Measurements from ENCODE around the gene CA11. TPM values are rescaled to one million over a fixed set of nuclear protein-coding genes. Genes with fewer than 3 reads are reported as not detected.

CA11 gene
- total and polyA plus RNA-seq, 2 experiments from 2014 or later, result 15.6 to 26.3 TPM

DNA sequence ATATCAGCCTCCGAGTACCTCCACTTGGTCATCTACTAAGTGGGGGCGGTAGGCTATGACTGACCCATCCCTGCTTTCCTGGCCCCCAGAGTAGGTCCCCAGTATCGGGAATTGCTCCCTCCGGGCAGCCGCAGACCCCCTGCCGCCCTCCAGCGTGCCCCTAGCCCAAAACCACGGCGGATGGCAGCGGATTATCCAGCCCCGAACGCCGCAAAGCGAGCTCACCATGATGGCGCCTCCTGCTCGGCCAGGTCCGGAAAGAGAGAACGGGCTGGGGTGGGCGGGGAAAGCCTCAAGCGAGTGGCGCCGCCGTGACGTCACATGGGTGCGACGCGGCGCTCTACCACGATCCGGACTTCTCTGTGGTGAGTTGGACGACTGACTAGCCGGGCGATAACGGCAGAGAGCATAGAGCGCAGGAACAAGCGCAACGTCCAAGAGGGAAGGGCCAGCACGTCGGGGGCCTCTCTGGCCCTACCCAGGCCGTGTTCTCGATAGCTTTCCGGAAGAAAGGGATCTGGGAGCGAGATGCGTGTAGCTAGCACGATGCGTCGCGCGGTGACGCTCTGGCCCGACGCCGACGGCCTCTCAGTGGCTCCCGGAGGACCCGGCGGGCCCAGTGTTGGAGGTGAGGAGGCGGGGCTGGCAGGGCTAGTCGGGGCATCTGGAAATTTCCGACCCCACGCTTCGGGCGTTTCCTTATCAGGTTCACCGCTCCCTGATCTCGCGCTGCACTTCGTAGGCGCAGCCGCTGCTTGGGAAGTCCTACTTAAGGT lies 26.9 kb downstream of the CA11 start, which contains the start of the genes RPL18 and SPHK2:
TSS of gene RPL18 (minus strand) at position 263 of the 776 bp plus-strand sequence. CDS start at position 228, 35 bp downstream.
TSS of gene SPHK2 (plus strand) at position 591 of the 776 bp plus-strand sequence. CDS start 1,009 bp downstream, outside the sequence.
- Histone ChIP-seq H3K36me3 (peaks cover 26% of the 10 kb centered on the region), H3K4me1 (ENCODE audit: low read depth) (peaks cover 15% of the 10 kb centered on the region), H3K4me3 (peak within 1 kb of the TSS; percentile 89), H3K9me3 (ENCODE audit: low read depth) (no peaks in the 10 kb centered on the region), H3K27me3 (no peaks in the 10 kb centered on the region), H3K27ac (peak within 1 kb of the TSS; percentile 88)
- TF ChIP-seq, protein P1, sequence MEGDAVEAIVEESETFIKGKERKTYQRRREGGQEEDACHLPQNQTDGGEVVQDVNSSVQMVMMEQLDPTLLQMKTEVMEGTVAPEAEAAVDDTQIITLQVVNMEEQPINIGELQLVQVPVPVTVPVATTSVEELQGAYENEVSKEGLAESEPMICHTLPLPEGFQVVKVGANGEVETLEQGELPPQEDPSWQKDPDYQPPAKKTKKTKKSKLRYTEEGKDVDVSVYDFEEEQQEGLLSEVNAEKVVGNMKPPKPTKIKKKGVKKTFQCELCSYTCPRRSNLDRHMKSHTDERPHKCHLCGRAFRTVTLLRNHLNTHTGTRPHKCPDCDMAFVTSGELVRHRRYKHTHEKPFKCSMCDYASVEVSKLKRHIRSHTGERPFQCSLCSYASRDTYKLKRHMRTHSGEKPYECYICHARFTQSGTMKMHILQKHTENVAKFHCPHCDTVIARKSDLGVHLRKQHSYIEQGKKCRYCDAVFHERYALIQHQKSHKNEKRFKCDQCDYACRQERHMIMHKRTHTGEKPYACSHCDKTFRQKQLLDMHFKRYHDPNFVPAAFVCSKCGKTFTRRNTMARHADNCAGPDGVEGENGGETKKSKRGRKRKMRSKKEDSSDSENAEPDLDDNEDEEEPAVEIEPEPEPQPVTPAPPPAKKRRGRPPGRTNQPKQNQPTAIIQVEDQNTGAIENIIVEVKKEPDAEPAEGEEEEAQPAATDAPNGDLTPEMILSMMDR (IDR thresholded peaks at IDR 0.05; ENCODE audit: low read depth, low read length), result no peak
- peak; percentile 99 to 100 for DNase-seq (ENCODE audit: low read depth in 1 of 2, low spot score in 1 of 2)

DNA sequence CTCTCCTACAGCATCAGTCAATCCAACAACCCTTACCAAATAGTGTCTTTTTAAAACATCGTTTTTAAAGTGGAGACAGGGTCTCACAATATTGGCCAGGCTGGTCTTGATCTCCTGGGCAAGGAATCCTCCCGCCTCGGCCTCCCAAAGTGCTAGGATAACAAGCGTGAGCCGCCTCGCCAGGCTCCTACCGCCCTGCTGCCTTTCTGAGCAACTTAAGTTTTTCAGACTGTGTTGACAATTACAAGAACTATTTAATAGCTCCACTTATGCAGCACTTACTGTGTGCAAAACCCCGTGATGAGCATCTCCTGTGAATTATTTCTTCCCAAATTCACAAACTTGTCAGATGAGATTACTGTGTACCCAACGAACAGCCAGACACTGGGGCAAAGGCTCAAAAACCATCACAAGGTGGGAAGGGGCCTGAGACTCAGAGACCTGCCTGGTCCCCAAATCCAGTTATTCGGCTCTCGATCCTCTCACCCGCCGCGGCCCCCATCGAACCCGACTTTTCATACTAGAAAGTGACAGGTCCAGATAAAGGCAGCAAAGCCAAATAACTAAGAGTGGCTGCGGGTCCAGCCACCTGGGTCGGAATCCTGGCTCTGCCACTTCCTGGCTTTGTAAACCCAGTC lies 27.6 kb downstream of the CA11 start:
- Histone ChIP-seq H3K4me1 (ENCODE audit: low read depth) (peaks cover 23% of the 10 kb centered on the region), H3K4me3 (peak overlapping the region; percentile 89), H3K36me3 (peaks cover 26% of the 10 kb centered on the region), H3K9me3 (ENCODE audit: low read depth) (no peaks in the 10 kb centered on the region), H3K27ac (peak overlapping the region; percentile 88), H3K27me3 (no peaks in the 10 kb centered on the region)
- TF ChIP-seq, protein P1 (IDR thresholded peaks at IDR 0.05; ENCODE audit: low read depth, low read length), result no peak
- DNase-seq (ENCODE audit: low read depth in 1 of 2, low spot score in 1 of 2), result peak in 1 of 2 donors; percentile 47

DNA sequence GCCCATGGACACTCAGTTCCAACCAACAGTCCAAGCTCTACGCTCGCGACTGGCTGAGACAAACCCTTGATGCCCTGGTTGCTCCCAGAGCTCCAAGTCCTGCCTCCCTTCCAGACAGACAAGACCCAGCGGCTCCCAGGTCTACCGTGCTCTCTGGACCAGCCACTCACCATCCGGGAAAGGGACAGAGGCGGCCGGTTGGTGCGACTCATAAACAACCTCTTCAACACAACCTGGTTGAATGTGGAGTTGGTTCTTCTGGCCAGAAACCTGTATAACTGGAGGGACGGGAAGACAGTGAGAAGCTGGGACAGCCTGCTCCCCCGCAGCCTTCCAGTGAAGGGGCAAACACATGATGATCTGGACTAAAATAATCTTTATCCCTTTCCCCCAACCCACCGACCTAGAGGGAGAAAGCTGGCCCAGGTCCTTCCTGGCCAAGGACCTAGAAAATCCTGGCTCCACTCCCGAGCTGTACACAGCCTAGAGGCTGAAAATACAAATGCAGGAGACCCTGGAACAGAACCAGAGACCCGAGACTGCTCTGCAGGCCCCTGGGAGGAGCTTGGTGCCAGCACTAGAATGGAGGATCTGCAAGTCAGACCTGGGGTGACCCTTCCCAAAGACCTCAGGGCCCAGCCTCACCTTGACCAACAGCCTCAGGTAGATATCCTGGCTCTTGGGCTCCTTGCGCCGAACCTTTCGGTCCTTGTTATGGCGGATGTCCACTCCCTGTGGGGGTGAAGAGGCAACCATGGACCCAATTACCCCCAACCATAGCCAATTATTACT lies 28.6 kb downstream of the CA11 start:
- Histone ChIP-seq H3K4me1 (ENCODE audit: low read depth) (peaks cover 23% of the 10 kb centered on the region), H3K9me3 (ENCODE audit: low read depth) (no peaks in the 10 kb centered on the region), H3K4me3 (peak overlapping the region; percentile 89), H3K27ac (peak overlapping the region; percentile 44), H3K27me3 (no peaks in the 10 kb centered on the region), H3K36me3 (peaks cover 26% of the 10 kb centered on the region)
- TF ChIP-seq, protein P1 (IDR thresholded peaks at IDR 0.05; ENCODE audit: low read depth, low read length), result peak; percentile 22
- DNase-seq (ENCODE audit: low read depth in 1 of 2, low spot score in 1 of 2), result peak in 1 of 2 donors; percentile 61

DNA sequence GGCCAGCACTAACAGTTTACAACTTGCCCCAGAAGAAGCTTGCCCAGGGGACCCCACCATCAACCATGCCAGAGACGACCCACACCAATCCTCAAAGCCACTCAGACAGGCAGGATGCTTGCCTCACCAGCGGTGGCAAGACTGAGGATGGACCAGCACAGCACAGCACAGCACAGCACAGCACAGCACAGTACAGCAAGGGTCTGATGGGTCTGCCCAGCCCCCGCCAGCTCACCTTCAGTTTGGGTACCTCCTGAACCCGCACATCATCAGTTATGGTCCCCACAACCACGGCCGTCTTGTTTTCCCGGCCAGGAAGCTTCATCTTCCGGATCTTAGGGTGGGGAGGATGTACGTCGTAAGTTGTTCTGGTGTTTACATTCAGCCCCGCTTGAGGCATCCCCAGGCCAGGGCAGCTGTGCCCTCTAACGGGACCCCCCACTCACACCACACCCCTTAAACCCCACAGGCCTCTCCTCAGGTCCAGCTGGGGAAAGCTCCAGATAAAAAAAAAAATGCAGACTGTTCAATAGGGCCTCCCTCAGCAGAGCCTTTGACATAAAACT lies 29.4 kb downstream of the CA11 start:
- H3K4me3 ChIP-seq, result no peak overlapping the region
- TF ChIP-seq, protein P1 (IDR thresholded peaks at IDR 0.05; ENCODE audit: low read depth, low read length), result no peak
- H3K36me3 ChIP-seq, result peaks cover 26% of the 10 kb centered on the region
- H3K27ac ChIP-seq, result no peak overlapping the region
- H3K9me3 ChIP-seq (ENCODE audit: low read depth), result no peaks in the 10 kb centered on the region
- H3K4me1 ChIP-seq (ENCODE audit: low read depth), result peaks cover 23% of the 10 kb centered on the region
- DNase-seq (ENCODE audit: low read depth in 1 of 2, low spot score in 1 of 2), result no peak
- no peaks in the 10 kb centered on the region for H3K27me3 ChIP-seq

DNA sequence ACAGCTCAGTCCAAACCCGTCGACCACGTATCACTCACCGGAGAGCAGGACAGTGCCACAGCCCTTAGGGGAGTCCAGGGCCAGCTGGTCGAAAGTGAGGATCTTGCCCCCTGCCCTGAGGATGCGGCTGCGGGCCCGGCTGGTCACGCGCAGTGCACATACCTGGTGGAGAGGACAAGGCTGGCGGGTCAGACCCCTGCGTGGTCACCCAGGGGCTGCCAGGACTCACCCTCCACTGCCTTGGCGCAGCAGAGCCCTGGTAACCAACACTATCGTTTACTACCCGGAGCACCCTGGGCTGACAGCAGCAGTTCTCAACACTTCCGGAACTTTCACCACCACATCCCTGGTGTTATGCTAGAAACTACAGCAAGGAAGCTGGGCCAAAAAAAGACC lies 29.9 kb downstream of the CA11 start:
- Histone ChIP-seq H3K27ac (no peak overlapping the region), H3K4me1 (ENCODE audit: low read depth) (peaks cover 23% of the 10 kb centered on the region), H3K9me3 (ENCODE audit: low read depth) (no peaks in the 10 kb centered on the region), H3K4me3 (no peak overlapping the region), H3K27me3 (no peaks in the 10 kb centered on the region), H3K36me3 (peaks cover 26% of the 10 kb centered on the region)
- no peak for DNase-seq (ENCODE audit: low read depth in 1 of 2, low spot score in 1 of 2)
- TF ChIP-seq, protein P1 (IDR thresholded peaks at IDR 0.05; ENCODE audit: low read depth, low read length), result no peak
